GM19193 (cell line): ENCODE measurements around the gene TTC39B.

Experiments
- POLR2A ChIP-seq: IDR thresholded peaks from 4 replicates; pipeline ENCODE4 v1.6.1; 2011; ENCODE audit not compliant: insufficient read depth, insufficient read length; ENCODE audit errors: extremely low read depth

TTC39B gene

DNA sequence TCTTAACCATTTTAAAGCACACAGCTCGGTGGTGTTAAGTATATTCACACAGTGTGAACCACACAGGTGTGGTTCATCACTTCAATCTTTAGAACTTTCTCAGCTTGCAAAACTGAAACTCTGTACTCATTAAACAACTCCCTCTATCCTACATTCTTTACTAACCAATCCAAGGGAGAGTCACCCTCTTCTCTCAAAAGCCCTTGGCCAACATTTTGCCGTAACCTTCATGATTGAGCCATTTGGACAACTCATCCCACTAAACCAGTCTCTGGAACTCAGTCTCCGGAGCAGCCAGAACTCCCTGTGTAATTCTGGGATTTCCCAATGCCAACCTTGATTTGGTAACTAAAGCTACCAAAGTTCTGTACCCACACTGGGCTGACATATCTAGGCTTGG is 84.7 kb downstream of the TTC39B start:
- TF ChIP-seq POLR2A = no peak

DNA sequence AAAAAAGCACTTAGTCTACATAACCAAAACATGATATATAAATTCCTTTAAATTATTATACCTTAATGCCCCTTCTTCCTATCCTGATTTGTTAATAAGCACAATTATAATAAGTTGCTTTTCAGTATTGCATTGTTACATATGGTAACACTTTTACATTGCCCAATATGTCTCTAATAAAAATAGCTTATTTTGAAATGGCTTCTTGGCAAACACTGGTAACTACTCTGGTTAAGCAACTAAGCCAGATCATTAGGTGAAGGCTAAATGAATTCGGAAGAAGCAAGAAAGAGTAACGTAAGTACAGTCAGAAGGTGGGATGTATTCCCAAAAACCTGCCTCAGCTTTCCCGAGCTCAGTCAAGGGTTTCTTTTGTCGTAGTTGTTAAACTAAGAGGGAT is 85.3 kb downstream of the TTC39B start:
- TF ChIP-seq POLR2A = no peak

DNA sequence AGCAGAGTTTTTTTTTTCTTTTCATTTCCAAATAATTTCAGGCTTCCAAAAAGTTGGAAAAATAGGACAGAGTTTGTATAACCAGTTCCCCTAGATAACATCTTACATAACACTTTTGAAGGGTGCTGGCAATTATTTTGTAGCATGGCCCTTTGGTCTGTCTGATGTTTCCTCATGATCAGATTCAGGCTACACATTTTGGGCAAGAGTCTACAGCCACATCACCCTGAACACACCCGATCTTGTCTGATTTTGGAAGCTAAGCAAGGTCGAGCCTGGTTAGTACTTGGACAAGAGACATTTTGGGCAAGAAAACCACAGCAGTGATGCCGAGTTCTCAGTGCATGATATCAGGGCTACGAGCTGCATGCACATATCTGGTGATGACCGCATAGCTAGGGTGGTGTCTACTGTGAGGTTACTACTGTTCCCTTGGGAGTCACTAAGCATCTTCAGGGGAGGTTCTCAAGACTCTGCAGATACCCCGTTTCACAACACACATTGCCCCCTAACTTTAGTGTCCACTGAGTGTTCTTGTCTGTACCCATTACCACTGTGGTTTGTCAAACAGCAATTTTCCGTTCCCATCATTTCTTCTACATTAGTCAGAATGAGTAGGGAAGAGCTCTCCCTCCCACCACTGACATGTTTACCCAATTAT is 86.2 kb downstream of the TTC39B start:
- no peak for TF ChIP-seq POLR2A

DNA sequence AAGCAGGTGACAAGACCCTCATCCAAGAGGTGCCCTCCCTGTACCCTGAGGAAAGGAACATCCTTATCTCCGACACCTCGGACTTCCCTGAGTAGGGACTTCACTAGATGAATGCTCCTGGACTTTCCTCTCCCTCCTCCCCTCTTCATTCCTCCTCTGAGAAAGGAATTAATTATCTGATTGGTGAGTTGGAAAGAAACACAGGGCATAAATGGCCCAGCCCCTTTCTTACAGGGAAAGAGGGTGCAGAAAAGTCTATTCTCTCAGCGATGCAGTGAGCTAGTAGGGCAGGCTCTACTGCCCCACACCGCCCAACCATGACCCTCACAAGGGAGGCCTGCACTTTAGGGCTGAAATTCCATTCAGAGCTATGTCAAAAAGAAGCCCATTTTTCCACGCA is 87.5 kb downstream of the TTC39B start:
- TF ChIP-seq POLR2A = no peak

DNA sequence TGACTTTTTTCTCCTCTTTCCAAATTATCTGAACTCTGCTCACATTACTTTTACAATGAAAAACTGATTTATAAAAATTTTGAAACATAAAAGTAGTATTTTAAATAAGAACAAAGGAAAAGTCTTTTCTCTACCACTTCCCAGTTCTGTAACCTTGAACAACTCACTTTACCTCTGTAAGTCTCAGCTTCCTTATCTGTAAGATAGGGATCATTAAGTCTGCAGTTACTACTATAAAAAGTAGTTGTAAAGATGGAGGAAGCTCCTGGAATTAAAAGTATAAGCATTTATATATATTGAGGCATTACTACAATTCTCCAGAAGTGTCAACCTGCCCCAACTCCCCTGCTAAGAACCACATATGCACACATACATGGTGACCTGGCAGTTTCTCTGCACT is 88.0 kb downstream of the TTC39B start:
- no peak for TF ChIP-seq POLR2A

DNA sequence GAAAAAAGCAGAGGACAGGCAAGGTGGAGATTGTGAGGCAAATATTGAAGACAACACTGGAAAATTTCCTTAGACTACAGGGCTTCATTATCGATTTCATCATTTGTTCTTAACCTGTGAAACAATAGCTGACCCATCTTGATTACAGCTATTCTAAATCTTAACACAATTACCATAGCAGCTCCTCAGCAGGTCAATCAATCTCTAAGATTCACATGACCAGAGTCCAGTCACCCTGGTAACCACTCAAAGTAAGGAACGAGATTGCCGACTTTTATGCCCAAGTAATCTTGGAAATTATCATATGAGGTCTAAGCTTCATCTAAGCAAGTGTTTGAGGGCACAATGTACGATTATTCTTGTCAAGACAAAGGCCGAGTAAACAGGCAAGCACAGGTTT is 93.8 kb downstream of the TTC39B start:
- no peak for TF ChIP-seq POLR2A

DNA sequence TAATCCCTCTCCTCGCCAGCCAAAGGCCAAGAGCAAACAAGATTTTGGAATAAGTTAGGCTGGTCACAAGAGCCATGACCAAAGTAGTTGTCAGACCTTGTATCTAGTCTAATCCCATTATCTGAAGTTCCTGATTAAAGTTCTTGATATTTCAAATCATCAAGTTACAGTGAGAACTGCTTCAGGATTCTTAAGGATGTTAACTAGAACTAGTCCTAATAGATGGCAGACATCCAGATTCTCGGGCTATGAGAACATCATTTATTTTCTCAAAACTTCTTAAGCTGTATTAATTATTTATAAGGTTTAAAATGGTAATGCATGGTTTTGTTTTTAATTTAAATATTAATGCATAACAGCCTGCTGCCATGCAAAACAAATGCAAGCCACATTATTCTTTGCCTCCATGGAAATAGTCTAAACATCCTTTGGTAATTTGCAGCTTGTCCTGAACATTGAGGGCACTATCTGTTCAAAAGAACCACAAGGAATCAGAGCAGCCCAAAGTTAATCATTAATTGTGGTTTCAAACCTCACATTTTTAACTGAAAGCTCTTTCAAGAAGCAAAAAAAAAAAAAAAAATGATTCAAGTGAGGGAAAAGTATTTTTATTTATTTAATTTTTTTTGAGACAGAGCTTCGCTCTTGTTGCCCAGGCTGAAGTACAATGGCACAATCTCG is 95.1 kb downstream of the TTC39B start:
- no peak for TF ChIP-seq POLR2A

DNA sequence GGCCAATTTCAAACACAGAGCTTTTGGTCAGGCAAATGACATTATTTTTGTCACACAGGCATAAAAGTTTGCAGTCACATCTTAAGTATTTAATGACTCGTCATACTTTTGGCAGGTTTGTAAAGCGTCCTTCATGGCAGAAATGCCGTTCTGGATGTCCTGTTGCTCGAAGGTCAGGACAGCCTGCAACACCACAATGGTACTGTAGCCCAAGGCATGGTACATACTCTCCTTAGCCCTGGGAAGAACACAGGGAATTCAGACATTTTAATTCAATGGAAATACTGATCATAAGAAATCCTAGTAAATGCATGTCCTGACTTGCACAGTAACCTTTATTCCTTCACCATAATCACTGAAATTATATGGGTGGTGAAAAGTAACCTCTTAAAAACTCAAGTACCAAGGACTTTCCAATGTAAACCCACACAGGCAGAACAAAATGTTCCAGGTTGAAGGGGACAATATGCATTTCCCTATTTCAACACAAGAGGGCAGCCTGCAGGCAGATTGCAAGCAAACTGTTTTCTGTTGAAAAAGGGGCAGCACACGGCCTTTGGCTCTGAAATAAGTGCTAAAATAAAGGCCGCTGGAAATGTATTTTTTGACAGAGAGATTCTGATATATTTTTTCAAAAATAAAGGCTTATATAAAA is 95.7 kb downstream of the TTC39B start:
- no peak for TF ChIP-seq POLR2A

DNA sequence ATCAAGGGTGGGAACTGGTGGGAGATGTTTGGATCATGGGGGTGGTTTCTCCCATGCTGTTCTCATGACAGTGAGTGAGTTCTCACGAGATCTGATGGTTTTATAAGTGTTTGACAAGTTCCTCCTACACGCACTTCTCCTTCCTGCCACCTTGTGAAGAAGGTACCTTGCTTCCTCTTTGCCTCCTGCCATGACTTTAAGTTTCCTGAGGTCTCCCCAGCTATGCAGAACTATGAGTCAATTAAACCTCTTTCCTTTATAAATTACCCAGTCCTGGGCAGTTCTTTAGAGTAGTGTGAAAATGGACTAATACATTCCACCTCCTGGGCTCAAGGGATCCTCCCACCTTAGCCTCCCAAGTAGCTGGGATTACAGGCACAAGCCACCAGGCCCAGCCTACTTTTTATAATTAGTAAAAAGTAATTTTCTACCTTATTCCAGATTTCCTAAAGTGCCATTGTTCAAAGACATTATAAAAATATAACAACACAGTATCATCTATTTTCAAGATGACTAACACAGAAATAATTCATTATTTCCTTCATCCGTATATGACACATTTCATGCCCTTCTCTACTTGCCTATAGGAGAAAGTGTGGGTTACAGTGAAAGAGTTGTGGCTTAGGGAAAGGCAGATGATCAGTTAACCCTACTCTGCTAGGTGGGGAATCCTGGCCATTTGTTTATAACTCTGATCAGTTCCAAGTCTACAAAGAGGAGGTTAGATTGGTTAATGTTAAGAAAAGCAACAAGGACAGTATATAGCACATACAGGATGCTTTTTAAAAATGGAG is 99.9 kb downstream of the TTC39B start:
- no peak for TF ChIP-seq POLR2A

DNA sequence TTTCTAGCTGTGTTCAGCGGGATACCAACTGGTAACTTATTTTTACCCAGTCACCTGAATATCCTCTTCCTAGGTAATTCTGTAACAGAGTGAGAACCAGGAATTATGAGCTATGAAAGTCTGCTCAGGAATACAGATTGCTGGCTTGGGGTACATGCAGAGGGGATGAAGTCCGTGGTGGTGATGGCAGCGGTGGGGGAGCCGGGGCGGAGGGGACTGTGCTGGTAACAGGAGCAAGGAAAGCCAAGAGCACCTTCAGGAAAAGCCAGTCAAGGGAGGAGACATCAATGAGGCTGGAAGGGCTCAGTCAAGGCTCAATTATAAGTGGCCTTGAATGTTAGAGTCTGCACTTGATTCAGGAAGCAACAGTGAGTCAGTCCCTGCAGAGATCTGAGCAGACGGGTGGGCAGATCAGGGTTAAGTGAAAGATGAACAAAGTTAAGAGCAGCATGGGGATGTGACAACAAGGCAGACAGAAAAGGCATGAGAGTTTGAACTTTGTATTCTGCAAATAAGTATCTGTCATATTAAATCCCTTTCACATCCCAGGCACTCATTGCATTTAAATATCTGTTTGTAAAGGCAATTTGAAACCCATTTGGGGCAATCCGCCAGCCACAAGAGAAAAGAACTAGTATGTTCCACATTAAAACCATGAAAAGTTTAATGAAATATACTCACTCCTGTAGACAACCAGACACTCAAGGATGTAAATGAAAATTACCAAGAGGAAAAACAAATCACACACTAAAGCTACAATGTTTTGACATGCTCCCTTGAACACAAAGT is 101.2 kb downstream of the TTC39B start:
- no peak for TF ChIP-seq POLR2A

DNA sequence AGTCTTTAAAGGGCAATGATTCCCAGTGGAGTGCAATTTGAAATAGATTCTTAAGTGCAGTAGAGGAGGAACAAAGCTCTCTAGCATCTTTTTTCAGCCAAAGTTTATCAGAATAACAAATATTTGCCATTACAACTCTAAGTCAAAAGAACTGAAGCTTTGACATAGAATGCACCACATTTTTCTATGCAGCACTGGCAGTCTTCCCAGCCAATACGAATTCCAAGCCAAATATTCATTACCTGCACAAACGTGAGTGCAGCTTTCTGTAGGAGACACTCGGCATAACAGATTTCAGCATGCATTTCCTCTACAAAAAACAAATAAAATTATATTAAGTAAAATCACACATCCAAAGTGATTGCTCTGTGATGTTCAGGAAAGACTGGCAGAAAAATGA is 103.4 kb downstream of the TTC39B start:
- TF ChIP-seq POLR2A = no peak

DNA sequence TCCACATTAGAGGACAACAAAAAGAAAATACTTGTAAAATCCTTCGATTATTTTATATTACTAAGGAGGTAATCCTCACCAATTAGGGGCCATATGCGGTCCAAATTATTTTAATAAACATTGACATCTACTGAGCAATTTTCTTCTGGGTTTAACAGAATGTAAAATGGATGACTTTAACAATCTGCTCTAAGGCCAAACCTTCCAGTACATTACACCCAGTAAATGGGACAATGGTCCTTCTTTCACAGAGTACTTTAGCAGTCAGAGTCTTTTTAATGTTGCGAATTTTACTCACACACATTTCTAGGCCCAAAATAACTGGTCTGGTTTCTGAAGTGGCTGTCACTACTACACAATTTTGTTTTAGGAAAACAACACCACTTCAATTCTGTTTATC is 106.9 kb downstream of the TTC39B start:
- no peak for TF ChIP-seq POLR2A

DNA sequence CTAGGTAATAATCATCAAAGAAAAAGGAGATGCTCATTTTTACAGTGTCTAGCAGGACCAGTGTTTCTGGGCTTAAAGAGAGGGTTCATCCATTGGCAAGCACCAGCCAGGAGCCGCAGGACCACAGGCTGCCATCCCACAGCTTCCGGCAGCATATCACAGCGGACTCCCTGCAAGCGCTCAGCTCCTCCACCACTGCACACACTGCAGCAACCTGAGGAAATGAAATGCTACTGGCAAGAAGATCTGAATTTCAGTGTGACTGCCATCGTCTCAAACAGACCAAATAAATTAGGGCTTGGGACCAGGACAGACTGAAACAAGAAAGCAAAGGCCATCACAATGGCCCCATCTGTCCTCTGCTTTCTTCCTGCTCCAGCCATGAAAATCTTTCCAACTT is 114.2 kb downstream of the TTC39B start:
- no peak for TF ChIP-seq POLR2A

DNA sequence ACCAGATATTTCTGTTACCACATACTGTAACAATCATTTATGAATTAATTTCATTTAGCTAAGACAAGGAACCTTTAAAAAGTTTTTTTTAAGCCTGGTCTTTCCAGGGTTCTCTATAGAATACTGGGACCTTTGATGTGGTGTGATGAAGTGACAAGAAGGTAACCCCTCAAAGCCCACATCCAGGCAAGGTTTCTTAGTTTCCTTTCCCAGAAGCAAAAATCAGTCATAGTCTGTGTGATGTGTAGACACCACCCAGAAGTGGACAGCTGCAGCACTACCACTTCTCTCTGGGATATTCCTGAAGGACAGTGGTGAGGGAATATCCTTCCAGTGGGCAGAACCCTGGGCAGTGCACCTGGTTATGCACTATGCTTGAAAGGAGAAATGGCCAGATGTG is 115.6 kb downstream of the TTC39B start:
- no peak for TF ChIP-seq POLR2A

DNA sequence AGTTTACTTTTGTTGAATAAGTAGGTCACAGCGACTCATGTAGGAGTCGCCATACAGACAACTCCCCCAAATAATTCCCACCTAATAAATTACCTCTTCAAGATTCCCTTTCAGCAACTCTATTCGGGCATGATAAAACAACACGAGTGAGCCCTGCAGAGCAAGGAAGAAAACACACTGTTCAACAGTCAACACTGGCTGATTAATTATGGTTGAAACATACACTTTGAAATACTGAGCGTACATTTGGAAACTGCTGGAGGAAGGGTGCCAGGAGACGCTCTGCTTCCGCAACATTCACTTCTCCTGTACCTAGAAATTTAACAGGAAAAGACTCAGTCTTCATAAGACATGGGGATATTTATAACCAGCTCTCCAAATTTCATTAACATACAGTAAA is 117.5 kb downstream of the TTC39B start:
- TF ChIP-seq POLR2A = no peak
